Measurements from ENCODE around the gene TULP4.
A peak's percentile ranks its signal among the peaks of the same experiment; 100 is the strongest.
"Not testable (repeated sequence)": the region's sequence is repeated elsewhere in the genome, so short reads cannot be mapped to it uniquely, and the experiment has no call there.

The TULP4 gene

GRCh38 chr6:158295976-158296853 lies 16.1 kb upstream of the TULP4 start:
- ATAC-seq, result not testable (repeated sequence)

DNA sequence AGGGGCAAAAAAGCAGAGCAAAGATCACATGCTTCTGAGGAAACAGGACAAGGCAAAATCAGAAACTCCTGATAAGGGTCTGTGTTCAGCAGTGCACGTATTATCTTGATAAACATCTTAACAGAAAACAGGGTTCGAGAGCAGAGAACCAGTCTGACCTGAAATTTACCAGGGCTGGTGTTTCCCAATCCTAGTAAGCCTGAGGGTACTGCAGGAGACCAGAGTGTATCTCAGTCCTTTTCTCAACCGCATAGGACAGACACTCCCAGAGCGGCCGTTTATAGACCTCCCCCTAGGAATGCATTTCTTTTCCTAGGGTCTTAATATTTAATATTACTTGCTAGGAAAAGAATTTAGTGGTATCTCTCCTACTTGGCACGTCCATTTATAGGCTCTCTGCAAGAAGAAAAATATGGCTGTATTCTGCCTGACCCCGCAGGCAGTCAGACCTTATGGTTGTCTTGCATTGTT lies 15.4 kb upstream of the TULP4 start:
- not testable (repeated sequence) for ATAC-seq

GRCh38 chr6:158297657-158298056 lies 14.6 kb upstream of the TULP4 start:
- ATAC-seq, result not testable (repeated sequence)

DNA sequence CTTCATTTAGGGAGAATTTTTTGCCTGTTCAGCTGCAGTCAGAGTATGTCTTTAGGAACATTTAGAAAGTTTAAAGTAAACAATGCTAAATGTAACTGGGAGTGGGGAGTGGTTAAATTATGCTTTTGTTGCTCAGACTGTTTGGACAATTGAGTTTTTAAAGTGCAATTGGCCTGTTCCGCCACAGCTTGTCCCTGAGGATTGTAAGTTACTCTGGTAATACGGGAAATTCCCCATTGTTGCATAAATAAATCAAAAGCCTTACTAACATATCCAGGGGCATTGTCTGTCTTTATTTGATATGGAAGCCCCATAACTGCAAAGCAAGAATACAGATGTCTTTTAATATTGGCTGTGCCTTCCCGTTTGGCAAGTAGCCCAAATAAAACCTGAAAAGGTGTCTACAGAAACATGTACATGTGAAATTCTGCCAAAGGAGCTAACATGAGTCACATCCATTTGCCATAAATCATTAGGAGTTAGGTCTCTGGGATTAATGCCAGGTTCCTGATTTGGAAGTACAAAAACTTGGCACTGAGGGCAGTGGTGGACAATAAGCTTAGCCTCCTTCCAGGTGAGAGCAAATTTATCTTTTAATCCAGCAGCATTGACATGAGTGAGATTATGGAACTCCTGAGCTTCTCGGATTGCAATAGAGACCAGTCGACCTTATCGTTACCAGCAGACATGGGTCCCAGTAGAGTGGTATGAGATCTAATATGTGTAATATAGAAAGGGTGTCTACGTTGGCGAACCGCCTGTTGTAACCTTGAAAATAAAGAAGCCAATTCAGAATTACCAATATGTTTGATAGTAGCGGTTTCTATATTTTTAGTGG lies 11.7 kb upstream of the TULP4 start:
- ATAC-seq, result not testable (repeated sequence)

DNA sequence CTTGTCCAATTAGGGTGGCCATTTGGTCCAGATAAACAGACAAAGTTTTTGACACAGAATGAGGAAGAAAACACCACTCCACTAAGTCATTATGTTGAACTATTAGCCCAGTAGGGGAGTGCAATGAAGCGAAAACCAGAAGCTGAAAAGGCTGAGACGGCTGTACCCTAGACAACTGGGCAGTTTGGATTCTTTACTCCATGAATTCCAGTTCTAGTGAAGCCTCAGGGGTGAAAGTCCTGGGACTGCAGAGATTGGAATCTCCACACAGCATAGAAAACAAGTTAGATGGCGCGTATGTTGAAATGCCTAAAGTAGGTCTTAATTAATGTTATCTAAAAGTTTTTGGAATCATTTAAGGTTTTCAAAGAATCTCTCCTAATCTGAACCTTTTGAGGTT lies 10.7 kb upstream of the TULP4 start:
- ATAC-seq, result not testable (repeated sequence)

- not testable (repeated sequence) for ATAC-seq
These were observed 10.0 kb upstream of the TULP4 start for GRCh38 chr6:158302195-158302796.

- ATAC-seq, result no peak
These were observed 9.0 kb upstream of the TULP4 start for GRCh38 chr6:158303210-158303731.

GRCh38 chr6:158304254-158304653 lies 8.0 kb upstream of the TULP4 start:
- no peak for ATAC-seq

- no peak for ATAC-seq
These were observed 2.5 kb upstream of the TULP4 start for GRCh38 chr6:158309814-158310213.

DNA sequence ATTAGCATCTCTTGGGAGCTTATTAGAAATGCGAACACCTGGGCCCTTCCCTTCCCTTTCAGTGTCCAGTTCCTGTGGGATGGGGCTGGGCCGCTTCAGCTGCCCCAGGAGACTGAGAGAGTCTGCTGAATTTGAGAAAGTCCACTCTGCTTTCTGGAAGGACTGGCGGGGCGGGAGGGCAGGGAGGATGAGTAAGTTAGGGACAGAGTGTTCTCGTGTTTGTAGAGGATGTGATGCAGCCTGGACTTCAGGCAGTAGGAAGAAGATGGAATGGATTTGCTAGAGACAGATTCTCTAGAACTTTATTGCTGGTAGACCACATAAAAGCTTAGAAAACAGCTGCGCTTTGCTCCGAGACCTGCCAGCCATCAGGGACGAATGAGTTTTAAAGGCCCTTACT lies 1.1 kb upstream of the TULP4 start:
- ATAC-seq, result no peak

DNA sequence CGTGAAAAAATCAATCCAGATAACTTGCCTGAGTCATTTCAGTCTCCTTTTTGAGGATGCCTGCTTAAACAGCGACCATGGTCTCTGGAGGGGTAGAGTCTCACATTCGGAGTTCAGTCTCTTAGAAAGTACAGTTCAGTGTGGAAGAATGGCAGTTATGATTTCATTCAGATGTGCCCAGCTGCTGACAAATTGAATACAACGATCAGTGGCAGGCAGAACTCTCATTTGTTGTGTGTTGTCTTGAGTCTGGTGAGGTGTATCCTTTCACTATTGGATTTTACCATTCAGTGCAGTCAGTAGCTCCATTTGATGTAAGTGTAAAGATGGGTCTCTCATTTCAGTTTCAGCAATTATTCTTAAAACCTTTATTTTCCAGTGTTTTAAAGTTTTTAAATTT lies 639 bp upstream of the TULP4 start:
- ATAC-seq, result peak in 1 of 2 donors; percentile 27

DNA sequence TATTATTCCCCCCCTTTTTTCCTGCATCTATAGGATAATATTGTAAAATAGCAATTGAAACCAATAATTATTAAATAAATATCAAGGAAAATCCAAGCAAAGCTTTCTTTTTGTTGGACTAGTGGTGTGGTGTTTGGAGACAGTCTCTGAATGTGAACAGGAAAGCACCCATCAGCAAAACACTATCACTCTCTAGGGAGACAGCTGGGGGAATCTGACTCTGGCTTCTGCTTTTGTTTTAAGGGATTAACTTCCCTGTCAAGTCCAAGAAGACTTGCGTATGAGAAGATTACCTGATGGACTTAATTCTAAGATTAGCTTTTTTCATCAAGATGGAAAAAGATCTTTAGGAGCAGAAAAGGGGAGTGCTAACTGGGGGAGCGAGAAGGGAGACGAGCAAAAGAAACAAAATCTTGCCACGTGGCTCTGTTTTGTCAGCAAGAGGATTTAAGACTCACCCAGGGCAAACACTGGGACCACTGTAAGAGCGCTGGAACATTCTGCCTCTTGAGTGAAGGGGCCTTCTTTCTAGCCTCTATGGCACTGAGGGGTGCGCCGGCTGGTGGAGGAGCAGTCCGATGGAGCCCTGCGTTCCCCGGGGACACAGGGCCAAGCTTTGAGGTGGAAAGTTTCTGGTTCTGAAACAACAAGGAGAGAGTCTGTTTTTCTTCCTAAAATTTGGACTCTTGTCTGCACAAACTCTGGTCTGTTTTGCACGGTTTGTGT lies 570 bp downstream of the TULP4 start:
- no peak for ATAC-seq

- peak in 1 of 2 donors; percentile 38 for ATAC-seq
These were observed 1.7 kb downstream of the TULP4 start for GRCh38 chr6:158313989-158314388.

DNA sequence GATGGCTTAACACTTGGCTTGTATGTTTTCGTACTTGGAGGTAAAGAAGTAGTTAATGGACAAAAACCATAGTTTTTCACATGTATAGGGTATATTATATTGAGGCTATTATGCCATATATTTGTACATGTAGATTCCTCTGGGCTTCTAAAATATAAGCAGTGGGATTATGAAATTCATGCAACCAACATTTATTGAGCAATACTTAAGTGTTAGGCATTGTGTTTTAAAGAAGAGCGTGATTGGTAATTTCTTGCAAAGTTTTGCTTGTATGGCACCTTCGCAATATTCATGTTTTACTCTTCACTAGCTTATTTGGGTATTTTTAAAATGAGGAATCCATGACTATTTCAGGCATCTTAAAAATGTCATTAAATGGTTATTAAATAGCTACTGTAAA lies 2.5 kb downstream of the TULP4 start:
- ATAC-seq, result no peak

DNA sequence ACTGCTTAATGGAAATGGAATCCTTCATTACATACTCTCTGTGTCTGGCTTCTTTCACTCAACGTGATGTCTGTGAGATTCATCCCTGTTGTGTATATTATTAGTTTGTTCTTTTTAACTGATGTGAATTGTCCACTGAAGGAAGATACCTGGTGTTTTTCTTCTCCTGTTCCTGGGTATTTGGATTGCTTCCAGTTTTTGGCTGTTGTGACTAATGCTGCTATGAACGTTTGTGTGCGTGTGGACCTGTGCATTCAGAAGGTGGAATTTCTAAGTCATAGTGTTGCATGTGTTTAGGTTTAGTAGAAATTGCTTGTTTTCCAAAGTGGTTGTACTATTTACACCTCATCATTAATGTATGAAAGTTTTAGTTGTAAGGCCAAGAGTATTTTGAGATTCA lies 3.8 kb downstream of the TULP4 start:
- ATAC-seq, result no peak

DNA sequence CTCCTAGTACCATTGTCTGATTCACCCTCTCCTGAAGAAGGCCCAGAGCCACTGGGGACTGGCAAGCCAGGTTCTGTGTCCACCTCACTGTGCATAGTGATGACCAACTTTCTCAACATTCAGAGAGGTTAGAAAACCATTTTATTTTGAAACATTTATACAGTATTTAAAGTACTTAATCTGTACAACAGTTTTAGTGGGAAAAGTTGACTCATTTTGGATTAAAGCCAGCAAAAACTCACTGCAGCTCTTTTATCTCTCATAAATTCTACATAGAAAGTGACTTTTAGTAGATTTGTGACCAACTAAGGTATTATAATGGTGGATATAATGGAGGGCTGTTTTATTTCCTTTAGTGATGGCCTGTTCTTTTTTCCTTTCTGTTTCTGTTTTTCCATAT lies 9.7 kb downstream of the TULP4 start:
- no peak for ATAC-seq

DNA sequence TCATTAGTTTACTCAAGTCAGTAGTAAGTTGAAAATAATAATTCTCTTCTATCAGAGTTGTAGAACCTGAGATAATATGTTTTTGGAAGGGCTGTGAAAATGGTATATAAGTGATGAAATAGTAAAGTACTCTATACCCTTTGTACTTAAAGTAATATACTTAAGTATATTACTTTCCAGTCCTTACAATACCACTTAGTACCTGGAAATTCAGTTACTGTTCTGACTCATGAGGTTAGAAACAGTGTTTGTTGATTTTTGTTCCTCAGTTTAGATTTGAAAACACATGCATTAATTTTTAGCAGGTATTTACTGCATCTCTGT lies 10.1 kb downstream of the TULP4 start:
- no peak for ATAC-seq

- peak; percentile 88 to 90 for ATAC-seq
These were observed 10.7 kb downstream of the TULP4 start for GRCh38 chr6:158322724-158323560.

- peak; percentile 45 to 59 for ATAC-seq
These were observed 11.3 kb downstream of the TULP4 start for GRCh38 chr6:158323561-158323958.

DNA sequence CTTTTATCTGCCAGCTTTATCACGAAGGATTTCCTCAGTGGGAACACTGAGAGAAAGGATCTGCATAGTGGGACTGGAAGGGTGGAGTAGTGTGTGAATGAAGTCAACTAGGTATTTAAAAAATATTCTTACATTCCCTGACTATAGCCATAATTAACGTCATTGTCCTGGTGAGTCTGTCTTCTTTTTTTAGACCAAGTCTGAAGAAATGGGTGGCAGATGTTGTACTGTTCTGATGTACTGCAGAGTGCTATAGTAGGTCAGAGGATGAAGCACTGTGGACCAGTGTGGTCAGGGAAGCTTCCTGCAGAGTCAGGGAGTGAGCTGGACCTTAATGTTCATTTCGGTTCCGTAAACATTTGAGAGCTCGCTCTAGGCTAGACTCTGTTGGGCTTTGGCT lies 11.9 kb downstream of the TULP4 start:
- no peak for ATAC-seq

- no peak for ATAC-seq
These were observed 14.9 kb downstream of the TULP4 start for GRCh38 chr6:158327211-158327610.

All from activated CD4-positive, CD25-positive, alpha-beta regulatory T cell treated with anti-CD3 and anti-CD28 coated beads, Interleukin-2, amount 50 U/mL, for 24 hours (primary cell).